ENCODE data around the gene BMP2K.

DNA sequence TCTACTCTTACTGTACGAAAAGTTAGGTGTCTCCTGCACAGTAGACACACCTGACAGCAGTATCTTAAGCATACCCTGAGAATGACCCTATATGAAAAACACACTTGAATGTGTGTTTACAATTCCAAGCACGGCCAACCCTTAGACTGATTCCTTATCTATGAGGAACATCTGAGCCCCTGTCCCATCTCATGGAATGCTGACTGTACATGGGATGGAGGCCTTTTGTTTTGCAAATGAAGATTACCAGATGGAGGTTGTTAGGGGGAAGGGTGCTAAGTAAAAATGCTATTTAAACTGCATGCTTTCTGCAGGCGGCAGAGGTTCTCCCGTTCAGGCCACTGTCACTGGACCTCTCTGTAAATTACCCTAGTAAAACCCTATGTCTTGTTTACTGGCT is 160.8 kb downstream of the BMP2K start:
- no peak for TF ChIP-seq POLR2A (IDR thresholded peaks at IDR 0.05; ENCODE audit: low read depth, low read length)
- TF ChIP-seq POLR2AphosphoS5 (IDR thresholded peaks at IDR 0.05; ENCODE audit: low read depth, low read length) = no peak
